ENCODE measurements around the gene TRPM2. TPM values are rescaled to one million over a fixed set of nuclear protein-coding genes. Genes with fewer than 3 reads are reported as not detected.
"Not testable (repeated sequence)": the region's sequence is repeated elsewhere in the genome, so short reads cannot be mapped to it uniquely, and the experiment has no call there.

The TRPM2 gene
- total and polyA plus RNA-seq, 7 experiments from 2014 or later, result 1.2 to 29.6 (median 2.0) TPM

- Histone ChIP-seq H3K9me3 (ENCODE audit: control insufficient read depth in 2 of 3, low read length in 3 of 3) (no peaks in the 10 kb centered on the region), H3K36me3 (ENCODE audit: control insufficient read depth in 2 of 3, insufficient read depth in 3 of 3, low read length in 3 of 3) (no peaks in the 10 kb centered on the region), H3K4me1 (ENCODE audit: control insufficient read depth in 2 of 2, insufficient read depth in 2 of 2, low read length in 2 of 2) (no peaks in the 10 kb centered on the region), H3K27ac (ENCODE audit: low read depth, low read length) (no peak overlapping the region), H3K27me3 (ENCODE audit: control insufficient read depth in 2 of 2, insufficient read depth in 2 of 2, low read length in 2 of 2) (no peaks in the 10 kb centered on the region), H3K4me3 (ENCODE audit: low read length) (no peak overlapping the region)
- ATAC-seq (no peak), DNase-seq (no peak)
- CTCF ChIA-PET, result interaction anchor here (0.5 kb wide), 1 partner anchor 40 kb away, joined by 3 read pairs; no protein-coding TSS in a partner anchor
- POLR2A ChIA-PET, result no interaction called here
- H3K27ac Mint-ChIP-seq, result no peak overlapping the region
- no peaks in the 10 kb centered on the region for H3K36me3 Mint-ChIP-seq
- peaks cover 0 to 11% (median 0%) of the 10 kb centered on the region in 7 donors for H3K4me1 Mint-ChIP-seq
- no peaks in the 10 kb centered on the region for H3K27me3 Mint-ChIP-seq
- H3K9me3 Mint-ChIP-seq, result no peaks in the 10 kb centered on the region
- intact Hi-C loops (cut with micrococcal nuclease), result no loop called here
- no peak overlapping the region for H3K4me3 Mint-ChIP-seq
These were observed 124.8 kb downstream of the TRPM2 start for GRCh38 chr21:44478124-44478800.

- ATAC-seq, result no peak
- H3K36me3 Mint-ChIP-seq, result no peaks in the 10 kb centered on the region
- no peak for DNase-seq
- POLR2A ChIA-PET, result no interaction called here
- Histone ChIP-seq H3K9me3 (ENCODE audit: control insufficient read depth in 2 of 3, low read length in 3 of 3) (no peaks in the 10 kb centered on the region), H3K27me3 (ENCODE audit: control insufficient read depth in 2 of 2, insufficient read depth in 2 of 2, low read length in 2 of 2) (no peaks in the 10 kb centered on the region), H3K27ac (ENCODE audit: low read depth, low read length) (no peak overlapping the region), H3K4me1 (ENCODE audit: control insufficient read depth in 2 of 2, insufficient read depth in 2 of 2, low read length in 2 of 2) (no peaks in the 10 kb centered on the region), H3K36me3 (ENCODE audit: control insufficient read depth in 2 of 3, insufficient read depth in 3 of 3, low read length in 3 of 3) (no peaks in the 10 kb centered on the region), H3K4me3 (ENCODE audit: low read length) (no peak overlapping the region)
- H3K9me3 Mint-ChIP-seq, result no peaks in the 10 kb centered on the region
- no peak overlapping the region for H3K27ac Mint-ChIP-seq
- intact Hi-C loops (cut with micrococcal nuclease), result no loop called here
- CTCF ChIA-PET, result interaction anchor here (0.5 kb wide), 1 partner anchor 41 kb away, joined by 3 read pairs; no protein-coding TSS in a partner anchor
- H3K4me3 Mint-ChIP-seq, result no peak overlapping the region
- H3K4me1 Mint-ChIP-seq, result peaks cover 0 to 11% (median 0%) of the 10 kb centered on the region in 7 donors
- no peaks in the 10 kb centered on the region for H3K27me3 Mint-ChIP-seq
These were observed 125.4 kb downstream of the TRPM2 start for GRCh38 chr21:44478801-44479167.

GRCh38 chr21:44479556-44480199, 126.3 kb downstream of the TRPM2 start:
- H3K9me3 Mint-ChIP-seq; H3K4me3 Mint-ChIP-seq; H3K4me3 ChIP-seq (ENCODE audit: low read length); H3K27ac ChIP-seq (ENCODE audit: low read depth, low read length); H3K36me3 Mint-ChIP-seq; H3K27me3 ChIP-seq (ENCODE audit: control insufficient read depth in 2 of 2, insufficient read depth in 2 of 2, low read length in 2 of 2); H3K4me1 ChIP-seq (ENCODE audit: control insufficient read depth in 2 of 2, insufficient read depth in 2 of 2, low read length in 2 of 2); POLR2A ChIA-PET; H3K9me3 ChIP-seq (ENCODE audit: control insufficient read depth in 2 of 3, low read length in 3 of 3); H3K36me3 ChIP-seq (ENCODE audit: control insufficient read depth in 2 of 3, insufficient read depth in 3 of 3, low read length in 3 of 3); ATAC-seq; H3K27me3 Mint-ChIP-seq: not testable (repeated sequence)
- Mint-ChIP-seq H3K4me1 (peaks cover 0 to 11% (median 3%) of the 10 kb centered on the region in 7 donors), H3K27ac (peak overlapping the region in 1 of 9 donors; percentile 55)
- CTCF ChIA-PET, result interaction anchor here (0.6 to 2.2 kb wide), 2 partner anchors 313 to 653 kb away, joined by 3 to 5 read pairs; no protein-coding TSS in a partner anchor
- intact Hi-C loops (cut with micrococcal nuclease), result loop anchor here in 1 of 2 donors (10.0 kb wide), 1 partner anchor 155 kb away; no protein-coding TSS in a partner anchor
- peak in 6 of 9 donors; percentile 29 to 51 (median 36) for DNase-seq

- Histone ChIP-seq H3K4me1 (ENCODE audit: control insufficient read depth in 2 of 2, insufficient read depth in 2 of 2, low read length in 2 of 2) (no peaks in the 10 kb centered on the region), H3K36me3 (ENCODE audit: control insufficient read depth in 2 of 3, insufficient read depth in 3 of 3, low read length in 3 of 3) (no peaks in the 10 kb centered on the region), H3K9me3 (ENCODE audit: control insufficient read depth in 2 of 3, low read length in 3 of 3) (no peaks in the 10 kb centered on the region), H3K27ac (ENCODE audit: low read depth, low read length) (no peak overlapping the region), H3K4me3 (ENCODE audit: low read length) (no peak overlapping the region), H3K27me3 (ENCODE audit: control insufficient read depth in 2 of 2, insufficient read depth in 2 of 2, low read length in 2 of 2) (no peaks in the 10 kb centered on the region)
- Mint-ChIP-seq H3K36me3 (no peaks in the 10 kb centered on the region), H3K9me3 (no peaks in the 10 kb centered on the region), H3K27me3 (peaks cover 0 to 4% (median 0%) of the 10 kb centered on the region in 5 donors), H3K4me3 (no peak overlapping the region), H3K27ac (no peak overlapping the region), H3K4me1 (peaks cover 4 to 14% (median 6%) of the 10 kb centered on the region in 7 donors)
- CTCF ChIA-PET, result interaction anchor here (0.6 to 2.2 kb wide), 4 partner anchors 138 to 654 kb away, joined by 3 to 5 read pairs (median 4); no protein-coding TSS in a partner anchor
- DNase-seq (no peak), ATAC-seq (no peak)
- POLR2A ChIA-PET, result no interaction called here
- intact Hi-C loops (cut with micrococcal nuclease), result loop anchor here in 1 of 2 donors (10.0 kb wide), 1 partner anchor 156 kb away; no protein-coding TSS in a partner anchor
These were observed 127.0 kb downstream of the TRPM2 start for GRCh38 chr21:44480200-44481053.

GRCh38 chr21:44482581-44483287, 129.3 kb downstream of the TRPM2 start:
- H3K27ac Mint-ChIP-seq, result no peak overlapping the region
- no peaks in the 10 kb centered on the region for H3K27me3 ChIP-seq (ENCODE audit: control insufficient read depth in 2 of 2, insufficient read depth in 2 of 2, low read length in 2 of 2)
- intact Hi-C loops (cut with micrococcal nuclease), result loop anchor here in 1 of 2 donors (10.0 kb wide), 1 partner anchor 158 kb away; no protein-coding TSS in a partner anchor

More at GRCh38 chr21:44482581-44483287, 129.3 kb downstream of the TRPM2 start:
- Histone ChIP-seq H3K9me3 (ENCODE audit: control insufficient read depth in 2 of 3, low read length in 3 of 3) (no peaks in the 10 kb centered on the region), H3K36me3 (ENCODE audit: control insufficient read depth in 2 of 3, insufficient read depth in 3 of 3, low read length in 3 of 3) (no peaks in the 10 kb centered on the region), H3K4me1 (ENCODE audit: control insufficient read depth in 2 of 2, insufficient read depth in 2 of 2, low read length in 2 of 2) (peaks cover 0 to 8% of the 10 kb centered on the region in 2 donors), H3K27ac (ENCODE audit: low read depth, low read length) (no peak overlapping the region), H3K4me3 (ENCODE audit: low read length) (no peak overlapping the region)
- CTCF ChIA-PET, result no interaction called here
- POLR2A ChIA-PET, result no interaction called here
- DNase-seq, result no peak
- ATAC-seq, result no peak
- peaks cover 8 to 21% (median 15%) of the 10 kb centered on the region in 7 donors for H3K4me1 Mint-ChIP-seq
- peaks cover 0 to 3% (median 0%) of the 10 kb centered on the region in 11 donors for H3K9me3 Mint-ChIP-seq
- peaks cover 0 to 4% (median 0%) of the 10 kb centered on the region in 5 donors for H3K27me3 Mint-ChIP-seq
- H3K4me3 Mint-ChIP-seq, result no peak overlapping the region
- no peaks in the 10 kb centered on the region for H3K36me3 Mint-ChIP-seq
